HepG2 (cell line): ENCODE measurements around the gene PRDX2. TPM values are rescaled to one million over a fixed set of nuclear protein-coding genes. Genes with fewer than 3 reads are reported as not detected.

ENCODE experiments used
- ADNP ChIP-seq: sonication (generic); formaldehyde crosslinking; IDR thresholded peaks from 2 replicates; pipeline ENCODE4 v1.4.0; 2020; ENCODE audit warnings: missing genetic modification reagents
- AKAP8 ChIP-seq: sonication (generic); formaldehyde crosslinking; IDR thresholded peaks from 2 replicates; pipeline ENCODE4 v1.5.1; 2020; ENCODE audit warnings: mild to moderate bottlenecking, missing genetic modification reagents
- ARHGAP35 ChIP-seq: sonication (generic); formaldehyde crosslinking; IDR thresholded peaks from 2 replicates; pipeline ENCODE4 v1.9.0; 2022; ENCODE audit warnings: mild to moderate bottlenecking, inconsistent platforms, moderate library complexity, missing genetic modification reagents, borderline replicate concordance
- CENPBD1 ChIP-seq: sonication (generic); formaldehyde crosslinking; IDR thresholded peaks from 2 replicates; pipeline ENCODE4 v1.8.0; 2022; ENCODE audit warnings: missing genetic modification reagents, low read depth, mild to moderate bottlenecking, borderline replicate concordance
- EP300 ChIP-seq, 3 experiments: sonication (generic) in 1 of 3; formaldehyde crosslinking in 1 of 3; IDR thresholded peaks; 2 replicates each; pipeline versions ENCODE4 v1.5.1 to v1.6.1; 2011 to 2020; ENCODE audit warnings: low read depth in 2 of 3, low read length in 2 of 3, borderline replicate concordance in 1 of 3, improper control_type of control experiment in 1 of 3, mild to moderate bottlenecking in 1 of 3, missing genetic modification reagents in 1 of 3, moderate library complexity in 1 of 3
- FOSL2 ChIP-seq: sonication (generic); formaldehyde crosslinking; IDR thresholded peaks from 2 replicates; pipeline ENCODE4 v1.4.0; 2020; ENCODE audit warnings: missing genetic modification reagents
- GLI4 ChIP-seq: sonication (generic); formaldehyde crosslinking; IDR thresholded peaks from 2 replicates; pipeline ENCODE4 v1.5.1; 2020; ENCODE audit warnings: missing genetic modification reagents, mild to moderate bottlenecking, moderate library complexity, borderline replicate concordance
- HMGA1 ChIP-seq: sonication (generic); formaldehyde crosslinking; conservative IDR thresholded peaks from 2 replicates; pipeline ENCODE4 v1.4.0; 2020; ENCODE audit warnings: missing genetic modification reagents
- HOXA5 ChIP-seq: sonication (generic); formaldehyde crosslinking; IDR thresholded peaks from 2 replicates; pipeline ENCODE4 v1.4.0; 2020; ENCODE audit warnings: missing genetic modification reagents
- MAF1 ChIP-seq: sonication (generic); formaldehyde crosslinking; IDR thresholded peaks from 2 replicates; pipeline ENCODE4 v1.5.0; 2020; ENCODE audit warnings: missing genetic modification reagents, borderline replicate concordance
- MXI1 ChIP-seq: IDR thresholded peaks from 3 replicates; pipeline ENCODE4 v1.6.1; 2012; ENCODE audit warnings: low read depth, low read length, inconsistent platforms, borderline replicate concordance
- NCOA1 ChIP-seq: sonication (generic); formaldehyde crosslinking; IDR thresholded peaks from 2 replicates; pipeline ENCODE4 v1.9.0; 2021; ENCODE audit warnings: missing genetic modification reagents
- RARA ChIP-seq: IDR thresholded peaks from 2 replicates; pipeline ENCODE4 v1.6.1; 2016; ENCODE audit warnings: missing genetic modification reagents, missing compliant biosample characterization
- TARDBP ChIP-seq: sonication (generic); formaldehyde crosslinking; IDR thresholded peaks from 2 replicates; pipeline ENCODE4 v1.8.0; 2022; ENCODE audit warnings: mild to moderate bottlenecking, missing genetic modification reagents
- ZBTB7A ChIP-seq: sonication (generic); formaldehyde crosslinking; IDR thresholded peaks from 2 replicates; pipeline ENCODE4 v1.8.0; 2022; ENCODE audit warnings: mild to moderate bottlenecking, missing genetic modification reagents
- ZNF350 ChIP-seq: sonication (generic); formaldehyde crosslinking; IDR thresholded peaks from 2 replicates; pipeline ENCODE4 v1.4.0; 2020; ENCODE audit warnings: mild to moderate bottlenecking, low read depth, missing genetic modification reagents, borderline replicate concordance
- ZNF468 ChIP-seq: sonication (generic); formaldehyde crosslinking; IDR thresholded peaks from 2 replicates; pipeline ENCODE4 v1.8.0; 2022; ENCODE audit warnings: mild to moderate bottlenecking, moderate library complexity, missing genetic modification reagents
- ZNF546 ChIP-seq: sonication (generic); formaldehyde crosslinking; conservative IDR thresholded peaks from 2 replicates; pipeline ENCODE4 v1.8.1; 2023; ENCODE audit warnings: mild to moderate bottlenecking, missing genetic modification reagents
- ZNF563 ChIP-seq: sonication (generic); formaldehyde crosslinking; IDR thresholded peaks from 2 replicates; pipeline ENCODE4 v1.8.0; 2022; ENCODE audit warnings: mild to moderate bottlenecking, moderate library complexity, missing genetic modification reagents
- ZNF567 ChIP-seq: sonication (generic); formaldehyde crosslinking; IDR thresholded peaks from 2 replicates; pipeline ENCODE4 v1.8.1; 2023; ENCODE audit warnings: mild to moderate bottlenecking, missing genetic modification reagents, borderline replicate concordance
- ZNF619 ChIP-seq: sonication (generic); formaldehyde crosslinking; IDR thresholded peaks from 2 replicates; pipeline ENCODE4 v1.4.0; 2020; ENCODE audit warnings: mild to moderate bottlenecking, missing genetic modification reagents
- polyA plus RNA-seq, 8 experiments: library from polyadenylated mRNA; depleted of rRNA in 3 of 8; stranded (reverse) in 7 of 8; unstranded in 1 of 8; fragments of >200 nt; fragmentation: Illumina TruSeq in 4 of 8; extraction: Trizol in 4 of 8; gene quantifications; 2 replicates each; pipeline versions ENCODE4 v1.2.1 to v1.2.3, GENCODE V29; 2011 to 2016; ENCODE audit warnings: low read depth in 4 of 8, missing spikeins in 1 of 8, mixed read lengths in 1 of 8; ENCODE audit not compliant: insufficient read depth in 1 of 8
- total RNA-seq, 5 experiments: library from RNA; depleted of rRNA; stranded (reverse); fragments of >200 nt; fragmentation: Illumina TruSeq; extraction: Trizol; gene quantifications; 2 replicates each; pipeline ENCODE4 v1.2.3, GENCODE V29; 2016; ENCODE audit warnings: low read depth in 1 of 5
- TF ChIP-seq, protein P1 (sequence below): sonication (generic); formaldehyde crosslinking; IDR thresholded peaks from 2 replicates; pipeline ENCODE4 v1.4.0; 2020; ENCODE audit warnings: missing genetic modification reagents
- TF ChIP-seq, protein P2 (sequence below): IDR thresholded peaks from 2 replicates; pipeline ENCODE4 v1.6.1; 2016

PRDX2 gene
- total and polyA plus RNA-seq, 2 of the 13 experiments (the other 11 are each of a cell fraction or from before 2014, with no cell fraction given), result 218 to 381 TPM

DNA sequence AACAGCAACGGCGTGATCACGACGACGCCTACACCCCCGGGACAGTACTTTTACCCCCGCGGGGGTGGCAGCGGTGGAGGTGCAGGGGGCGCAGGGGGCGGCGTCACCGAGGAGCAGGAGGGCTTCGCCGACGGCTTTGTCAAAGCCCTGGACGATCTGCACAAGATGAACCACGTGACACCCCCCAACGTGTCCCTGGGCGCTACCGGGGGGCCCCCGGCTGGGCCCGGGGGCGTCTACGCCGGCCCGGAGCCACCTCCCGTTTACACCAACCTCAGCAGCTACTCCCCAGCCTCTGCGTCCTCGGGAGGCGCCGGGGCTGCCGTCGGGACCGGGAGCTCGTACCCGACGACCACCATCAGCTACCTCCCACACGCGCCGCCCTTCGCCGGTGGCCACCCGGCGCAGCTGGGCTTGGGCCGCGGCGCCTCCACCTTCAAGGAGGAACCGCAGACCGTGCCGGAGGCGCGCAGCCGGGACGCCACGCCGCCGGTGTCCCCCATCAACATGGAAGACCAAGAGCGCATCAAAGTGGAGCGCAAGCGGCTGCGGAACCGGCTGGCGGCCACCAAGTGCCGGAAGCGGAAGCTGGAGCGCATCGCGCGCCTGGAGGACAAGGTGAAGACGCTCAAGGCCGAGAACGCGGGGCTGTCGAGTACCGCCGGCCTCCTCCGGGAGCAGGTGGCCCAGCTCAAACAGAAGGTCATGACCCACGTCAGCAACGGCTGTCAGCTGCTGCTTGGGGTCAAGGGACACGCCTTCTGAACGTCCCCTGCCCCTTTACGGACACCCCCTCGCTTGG lies 9.3 kb downstream of the PRDX2 start (continued):
- TF ChIP-seq ARHGAP35 (CRISPR knock-in tag) (peak; percentile 36; the same call in 1 of the 2 replicates), RARA (CRISPR knock-in tag) (peak; percentile 69), ZNF546 (no peak), HOXA5 (CRISPR knock-in tag) (0 out of 2 replicates have a peak, but pooled peaks have one; percentile 6), MAF1 (CRISPR knock-in tag) (no peak), NCOA1 (CRISPR knock-in tag) (no peak), AKAP8 (CRISPR knock-in tag) (0 out of 2 replicates have a peak, but pooled peaks have one; percentile 70), ZBTB7A (CRISPR knock-in tag) (0 out of 2 replicates have a peak, but pooled peaks have one; percentile 23), TARDBP (peak; percentile 18; the same call in 1 of the 2 replicates), FOSL2 (CRISPR knock-in tag) (peak; percentile 39; the same call in 1 of the 2 replicates), GLI4 (CRISPR knock-in tag) (no peak), HMGA1 (CRISPR knock-in tag) (no peak), ZNF567 (CRISPR knock-in tag) (no peak), EP300 (IDR thresholded peaks at IDR 0.05; ENCODE audit: low read depth in 2 of 2, low read length in 2 of 2) (no peak), EP300 (CRISPR knock-in tag; IDR thresholded peaks at IDR 0.05; ENCODE audit: borderline replicate concordance) (no peak), CENPBD1 (CRISPR knock-in tag) (no peak), ZNF563 (CRISPR knock-in tag) (no peak), ZNF619 (CRISPR knock-in tag) (no peak), ADNP (CRISPR knock-in tag) (no peak), ZNF468 (CRISPR knock-in tag) (no peak), MXI1 (0 out of 3 replicates have a peak, but pooled peaks have one; percentile 11), ZNF350 (CRISPR knock-in tag) (0 out of 2 replicates have a peak, but pooled peaks have one; percentile 40)
- TF ChIP-seq, protein P1, sequence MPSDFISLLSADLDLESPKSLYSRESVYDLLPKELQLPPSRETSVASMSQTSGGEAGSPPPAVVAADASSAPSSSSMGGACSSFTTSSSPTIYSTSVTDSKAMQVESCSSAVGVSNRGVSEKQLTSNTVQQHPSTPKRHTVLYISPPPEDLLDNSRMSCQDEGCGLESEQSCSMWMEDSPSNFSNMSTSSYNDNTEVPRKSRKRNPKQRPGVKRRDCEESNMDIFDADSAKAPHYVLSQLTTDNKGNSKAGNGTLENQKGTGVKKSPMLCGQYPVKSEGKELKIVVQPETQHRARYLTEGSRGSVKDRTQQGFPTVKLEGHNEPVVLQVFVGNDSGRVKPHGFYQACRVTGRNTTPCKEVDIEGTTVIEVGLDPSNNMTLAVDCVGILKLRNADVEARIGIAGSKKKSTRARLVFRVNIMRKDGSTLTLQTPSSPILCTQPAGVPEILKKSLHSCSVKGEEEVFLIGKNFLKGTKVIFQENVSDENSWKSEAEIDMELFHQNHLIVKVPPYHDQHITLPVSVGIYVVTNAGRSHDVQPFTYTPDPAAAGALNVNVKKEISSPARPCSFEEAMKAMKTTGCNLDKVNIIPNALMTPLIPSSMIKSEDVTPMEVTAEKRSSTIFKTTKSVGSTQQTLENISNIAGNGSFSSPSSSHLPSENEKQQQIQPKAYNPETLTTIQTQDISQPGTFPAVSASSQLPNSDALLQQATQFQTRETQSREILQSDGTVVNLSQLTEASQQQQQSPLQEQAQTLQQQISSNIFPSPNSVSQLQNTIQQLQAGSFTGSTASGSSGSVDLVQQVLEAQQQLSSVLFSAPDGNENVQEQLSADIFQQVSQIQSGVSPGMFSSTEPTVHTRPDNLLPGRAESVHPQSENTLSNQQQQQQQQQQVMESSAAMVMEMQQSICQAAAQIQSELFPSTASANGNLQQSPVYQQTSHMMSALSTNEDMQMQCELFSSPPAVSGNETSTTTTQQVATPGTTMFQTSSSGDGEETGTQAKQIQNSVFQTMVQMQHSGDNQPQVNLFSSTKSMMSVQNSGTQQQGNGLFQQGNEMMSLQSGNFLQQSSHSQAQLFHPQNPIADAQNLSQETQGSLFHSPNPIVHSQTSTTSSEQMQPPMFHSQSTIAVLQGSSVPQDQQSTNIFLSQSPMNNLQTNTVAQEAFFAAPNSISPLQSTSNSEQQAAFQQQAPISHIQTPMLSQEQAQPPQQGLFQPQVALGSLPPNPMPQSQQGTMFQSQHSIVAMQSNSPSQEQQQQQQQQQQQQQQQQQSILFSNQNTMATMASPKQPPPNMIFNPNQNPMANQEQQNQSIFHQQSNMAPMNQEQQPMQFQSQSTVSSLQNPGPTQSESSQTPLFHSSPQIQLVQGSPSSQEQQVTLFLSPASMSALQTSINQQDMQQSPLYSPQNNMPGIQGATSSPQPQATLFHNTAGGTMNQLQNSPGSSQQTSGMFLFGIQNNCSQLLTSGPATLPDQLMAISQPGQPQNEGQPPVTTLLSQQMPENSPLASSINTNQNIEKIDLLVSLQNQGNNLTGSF, result no peak
- TF ChIP-seq, protein P2, sequence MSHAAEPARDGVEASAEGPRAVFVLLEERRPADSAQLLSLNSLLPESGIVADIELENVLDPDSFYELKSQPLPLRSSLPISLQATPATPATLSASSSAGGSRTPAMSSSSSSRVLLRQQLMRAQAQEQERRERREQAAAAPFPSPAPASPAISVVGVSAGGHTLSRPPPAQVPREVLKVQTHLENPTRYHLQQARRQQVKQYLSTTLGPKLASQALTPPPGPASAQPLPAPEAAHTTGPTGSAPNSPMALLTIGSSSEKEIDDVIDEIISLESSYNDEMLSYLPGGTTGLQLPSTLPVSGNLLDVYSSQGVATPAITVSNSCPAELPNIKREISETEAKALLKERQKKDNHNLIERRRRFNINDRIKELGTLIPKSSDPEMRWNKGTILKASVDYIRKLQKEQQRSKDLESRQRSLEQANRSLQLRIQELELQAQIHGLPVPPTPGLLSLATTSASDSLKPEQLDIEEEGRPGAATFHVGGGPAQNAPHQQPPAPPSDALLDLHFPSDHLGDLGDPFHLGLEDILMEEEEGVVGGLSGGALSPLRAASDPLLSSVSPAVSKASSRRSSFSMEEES (CRISPR knock-in tag), result 0 out of 2 replicates have a peak, but pooled peaks have one; percentile 17
